H1 (cell line): Measurements from ENCODE around the gene CCL23. TPM values are rescaled to one million over a fixed set of nuclear protein-coding genes. Genes with fewer than 3 reads are reported as not detected.

ENCODE experiments used
- CHD7 ChIP-seq: fragments of 300-600 bp; sonication (generic); IDR thresholded peaks from 2 replicates; pipeline ENCODE4 v1.7.1; 2012; ENCODE audit warnings: low read length, moderate library complexity, mild to moderate bottlenecking, inconsistent platforms; ENCODE audit not compliant: insufficient replicate concordance
- MAX ChIP-seq: IDR thresholded peaks from 2 replicates; pipeline ENCODE4 v1.6.1; 2012; ENCODE audit warnings: inconsistent platforms
- PHF8 ChIP-seq: fragments of 200-600 bp; sonication (generic); conservative IDR thresholded peaks from 2 replicates; pipeline ENCODE4 v1.7.1; 2012; ENCODE audit warnings: low read depth, mild to moderate bottlenecking, inconsistent platforms, low read length, moderate library complexity
- SUZ12 ChIP-seq: fragments of 200-600 bp; sonication (generic); IDR thresholded peaks from 2 replicates; pipeline ENCODE4 v1.6.1; 2012; ENCODE audit warnings: mild to moderate bottlenecking, inconsistent platforms, low read length, moderate library complexity, mixed read lengths
- TBP ChIP-seq: IDR thresholded peaks from 2 replicates; pipeline ENCODE4 v1.6.1; 2011; ENCODE audit warnings: low read depth, low read length, improper control_type of control experiment
- polyA plus RNA-seq, 7 experiments: library from polyadenylated mRNA; depleted of rRNA in 3 of 7; stranded (reverse) in 5 of 7; unstranded in 2 of 7; fragments of >200 nt in 5 of 7; fragments of 200-250 nt in 2 of 7; gene quantifications; 1 replicate in 5 of 7; 2 replicates in 1 of 7; 4 replicates in 1 of 7; pipeline versions ENCODE4 v1.2.1 to v1.2.3, GENCODE V29; 2011 to 2013; ENCODE audit warnings: missing spikeins in 2 of 7, mixed read lengths in 2 of 7
- total RNA-seq: library from RNA; stranded (reverse); fragmentation: NEBNext Ultra II Directional; extraction: Animal tissue kit (Norgen Biotek cat#: 25700); gene quantifications from 2 replicates; pipeline ENCODE4 v1.2.1, GENCODE V29; 2021

Gene CCL23
- total and polyA plus RNA-seq, 2 of the 8 experiments (the other 6 are each of a cell fraction or from before 2014, with no cell fraction given): not detected

- no peak for TF ChIP-seq CHD7
- no peak for TF ChIP-seq TBP
- TF ChIP-seq MAX: no peak
- no peak for TF ChIP-seq PHF8
- TF ChIP-seq SUZ12: no peak
Measured at GRCh38 chr17:36004594-36005108, 13.1 kb downstream of the CCL23 start (continued).
